ENCODE measurements around the gene CLPX.

- TF ChIP-seq CTCF (IDR thresholded peaks at IDR 0.05) (no peak), EP300 (IDR thresholded peaks at IDR 0.05; ENCODE audit: low read depth) (no peak), POLR2A (IDR thresholded peaks at IDR 0.05) (no peak)
Measured at GRCh38 chr15:65219137-65219536, 34.0 kb upstream of the CLPX start.

All from transverse colon (tissue), 3 donors.